Activated CD8-positive, alpha-beta memory T cell treated with anti-CD3 and anti-CD28 coated beads, Interleukin-2, amount 10 ng/mL, durations not matched to agents 7 days and 5 days (primary cell): ENCODE data around the gene MEG3. TPM values are rescaled to one million over a fixed set of nuclear protein-coding genes. Genes with fewer than 3 reads are reported as not detected.

Source experiments
- ATAC-seq: fragments of 150-1000 bp; cut with Tn5 transposase; one replicate; pipeline ENCODE4 v1.10.0; 2021; ENCODE audit warnings: moderate library complexity
- CTCF ChIA-PET: fragments of 350-600 bp; sonication (Branson Sonifier 250); formaldehyde crosslinking; loops from one replicate; lab custom pipeline; 2021; ENCODE audit warnings: antibody characterized with exemption; lab: Charles Lee
- DNase-seq: peaks from one replicate; pipeline ENCODE4 v3.0.0-alpha.2; 2020
- H3K27ac Mint-ChIP-seq: one replicate; pipeline ENCODE4 v1.8.0; 2021; ENCODE audit warnings: mild to moderate bottlenecking, mixed read lengths
- H3K27me3 Mint-ChIP-seq: one replicate; pipeline ENCODE4 v1.8.0; 2021; ENCODE audit warnings: mixed read lengths
- H3K36me3 Mint-ChIP-seq: one replicate; pipeline ENCODE4 v1.8.0; 2021; ENCODE audit warnings: mild to moderate bottlenecking, mixed read lengths
- H3K4me1 Mint-ChIP-seq: one replicate; pipeline ENCODE4 v1.8.0; 2021; ENCODE audit warnings: mixed read lengths
- H3K4me3 Mint-ChIP-seq: one replicate; pipeline ENCODE4 v1.8.0; 2021; ENCODE audit warnings: mild to moderate bottlenecking, moderate library complexity, mixed read lengths
- H3K9me3 Mint-ChIP-seq: one replicate; pipeline ENCODE4 v1.8.0; 2022; ENCODE audit warnings: low read depth, mixed read lengths
- total RNA-seq, 2 experiments: library from RNA; stranded (reverse); gene quantifications; one replicate each; pipeline ENCODE4 v1.2.3, GENCODE V29; 2021

Gene MEG3
- total RNA-seq, 2 experiments from 2014 or later, result not detected

- Mint-ChIP-seq H3K9me3 (no peaks in the 10 kb centered on the region), H3K27me3 (peaks cover 19% of the 10 kb centered on the region), H3K4me3 (no peak overlapping the region), H3K36me3 (no peaks in the 10 kb centered on the region), H3K4me1 (no peaks in the 10 kb centered on the region), H3K27ac (no peak overlapping the region)
- CTCF ChIA-PET, result no interaction called here
- no peak for ATAC-seq
- DNase-seq, result no peak
Measured at GRCh38 chr14:100891051-100891450, 65.1 kb downstream of the MEG3 start.

GRCh38 chr14:100891501-100892445 is 65.9 kb downstream of the MEG3 start:
- no peaks in the 10 kb centered on the region for H3K4me1 Mint-ChIP-seq
- no peak overlapping the region for H3K4me3 Mint-ChIP-seq
- CTCF ChIA-PET, result no interaction called here
- no peak overlapping the region for H3K27ac Mint-ChIP-seq
- no peak for ATAC-seq
- no peak for DNase-seq
- H3K9me3 Mint-ChIP-seq, result no peaks in the 10 kb centered on the region
- H3K36me3 Mint-ChIP-seq, result no peaks in the 10 kb centered on the region
- peaks cover 19% of the 10 kb centered on the region for H3K27me3 Mint-ChIP-seq

DNA sequence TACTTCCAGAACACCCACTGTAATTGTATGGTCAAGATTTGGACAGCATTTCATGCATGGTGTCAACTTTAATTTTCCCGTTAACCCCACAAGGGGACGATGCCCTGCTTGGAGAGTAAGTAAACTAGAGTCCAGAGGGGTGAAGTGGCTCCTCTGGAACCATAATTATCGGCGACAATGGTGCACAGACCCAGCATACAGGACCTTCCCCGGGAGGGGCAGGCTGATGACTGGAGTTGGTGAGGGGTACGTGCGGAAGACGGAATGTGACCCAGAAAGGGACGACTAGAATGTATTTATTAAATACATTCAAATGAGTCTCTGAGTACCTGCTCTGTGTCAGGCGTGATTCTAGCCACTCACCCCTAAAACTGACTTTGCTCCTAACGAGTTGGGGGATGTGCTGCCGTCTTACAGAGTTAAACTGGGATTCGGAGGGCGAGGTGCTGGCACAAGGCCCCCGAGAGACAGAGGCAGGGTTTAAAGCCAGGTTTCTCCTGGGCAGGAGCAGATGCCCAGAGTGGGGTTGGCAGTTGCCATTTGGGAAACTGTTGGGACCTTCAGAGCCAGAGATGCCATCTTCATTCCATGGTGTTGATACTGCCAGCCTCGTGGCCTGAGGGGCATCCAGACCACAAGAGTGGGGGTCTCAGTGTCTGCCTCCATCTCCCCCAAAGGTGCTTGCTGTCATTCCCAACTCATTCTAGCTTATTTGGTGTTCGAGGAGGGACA is 66.7 kb downstream of the MEG3 start:
- no peaks in the 10 kb centered on the region for H3K9me3 Mint-ChIP-seq
- peaks cover 15% of the 10 kb centered on the region for H3K27me3 Mint-ChIP-seq
- no peak for ATAC-seq
- no peaks in the 10 kb centered on the region for H3K4me1 Mint-ChIP-seq
- H3K27ac Mint-ChIP-seq, result no peak overlapping the region
- DNase-seq, result no peak
- no peak overlapping the region for H3K4me3 Mint-ChIP-seq
- H3K36me3 Mint-ChIP-seq, result no peaks in the 10 kb centered on the region
- CTCF ChIA-PET, result no interaction called here

DNA sequence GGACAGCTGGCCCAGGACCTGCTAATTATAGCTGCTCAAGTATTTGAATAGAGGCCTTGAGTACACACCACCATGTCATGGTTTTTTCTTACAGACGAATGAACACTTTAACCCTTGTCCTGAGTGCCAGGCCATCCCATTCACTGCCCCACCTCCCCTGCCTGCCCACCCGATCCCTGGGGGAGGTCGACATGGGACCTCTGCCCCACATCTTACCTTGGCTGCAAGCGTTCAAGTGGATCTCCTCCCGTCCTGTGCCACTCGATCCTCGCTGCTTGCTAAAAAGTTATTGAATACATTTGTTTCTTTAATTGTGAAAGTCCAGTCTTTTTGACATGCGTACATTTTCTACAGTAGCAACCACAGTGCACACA is 67.3 kb downstream of the MEG3 start:
- CTCF ChIA-PET, result no interaction called here

GRCh38 chr14:100893760-100894159 is 67.8 kb downstream of the MEG3 start:
- no peak for ATAC-seq
- CTCF ChIA-PET, result no interaction called here

More for the DNA sequence above, 67.3 kb downstream of the MEG3 start:
- no peaks in the 10 kb centered on the region for H3K9me3 Mint-ChIP-seq
- H3K27ac Mint-ChIP-seq, result no peak overlapping the region
- H3K27me3 Mint-ChIP-seq, result peaks cover 11% of the 10 kb centered on the region
- ATAC-seq (no peak), DNase-seq (no peak)
- H3K4me1 Mint-ChIP-seq, result no peaks in the 10 kb centered on the region
- H3K36me3 Mint-ChIP-seq, result no peaks in the 10 kb centered on the region
- no peak overlapping the region for H3K4me3 Mint-ChIP-seq

GRCh38 chr14:100894416-100894815 is 68.5 kb downstream of the MEG3 start:
- no peak for DNase-seq
- no peaks in the 10 kb centered on the region for H3K36me3 Mint-ChIP-seq

More at GRCh38 chr14:100893760-100894159, 67.8 kb downstream of the MEG3 start:
- Mint-ChIP-seq H3K9me3 (no peaks in the 10 kb centered on the region), H3K27ac (no peak overlapping the region), H3K4me3 (no peak overlapping the region), H3K36me3 (no peaks in the 10 kb centered on the region), H3K27me3 (peaks cover 12% of the 10 kb centered on the region), H3K4me1 (no peaks in the 10 kb centered on the region)
- DNase-seq, result no peak

GRCh38 chr14:100895411-100895810 is 69.5 kb downstream of the MEG3 start:
- Mint-ChIP-seq H3K9me3 (no peaks in the 10 kb centered on the region), H3K36me3 (no peaks in the 10 kb centered on the region), H3K27ac (no peak overlapping the region), H3K4me3 (no peak overlapping the region), H3K4me1 (no peaks in the 10 kb centered on the region), H3K27me3 (peaks cover 21% of the 10 kb centered on the region)
- CTCF ChIA-PET, result no interaction called here
- ATAC-seq (no peak), DNase-seq (peak; percentile 19)

More at GRCh38 chr14:100894416-100894815, 68.5 kb downstream of the MEG3 start:
- H3K27ac Mint-ChIP-seq, result no peak overlapping the region
- H3K9me3 Mint-ChIP-seq, result no peaks in the 10 kb centered on the region
- peaks cover 12% of the 10 kb centered on the region for H3K27me3 Mint-ChIP-seq
- no peak overlapping the region for H3K4me3 Mint-ChIP-seq
- CTCF ChIA-PET, result no interaction called here
- no peaks in the 10 kb centered on the region for H3K4me1 Mint-ChIP-seq
- no peak for ATAC-seq

DNA sequence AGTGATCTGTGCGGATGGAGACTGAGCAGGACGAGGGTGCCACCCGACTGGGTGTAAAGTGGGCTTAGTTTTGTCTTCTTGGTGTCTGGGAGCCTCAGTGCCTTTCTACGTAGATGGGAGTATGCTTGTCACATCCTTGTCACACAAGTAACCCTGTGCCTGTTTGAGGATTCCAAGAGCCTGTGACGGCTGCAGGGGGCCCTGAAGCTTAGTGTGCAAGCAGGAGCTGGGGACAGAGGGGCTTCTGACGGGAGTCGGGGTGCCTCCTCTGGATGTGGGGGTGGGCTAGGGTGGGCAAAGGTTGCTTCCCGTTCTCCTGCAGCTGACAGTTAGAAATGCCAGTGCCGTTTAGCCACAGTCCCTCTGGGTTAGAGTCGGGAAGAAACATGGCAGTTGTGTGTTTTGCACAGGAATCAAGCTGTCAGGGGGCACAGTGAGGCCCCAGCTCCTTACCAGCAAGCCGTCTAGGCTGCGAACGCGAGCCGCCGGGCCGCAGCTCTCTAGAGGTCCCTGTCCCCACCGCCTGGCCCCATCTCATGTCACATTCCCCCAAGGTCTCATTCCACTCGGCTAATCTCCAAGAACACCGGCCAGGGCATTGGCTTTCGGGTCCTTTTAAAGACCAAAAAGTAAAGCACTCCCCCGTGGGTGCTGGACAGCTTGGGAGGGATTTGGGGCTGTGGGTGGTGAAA is 70.6 kb downstream of the MEG3 start:
- no peaks in the 10 kb centered on the region for H3K36me3 Mint-ChIP-seq
- CTCF ChIA-PET, result interaction anchor here (1.4 kb wide), 1 partner anchor 457 kb away, joined by 4 read pairs; no protein-coding TSS in a partner anchor
- no peak overlapping the region for H3K4me3 Mint-ChIP-seq
- DNase-seq, result peak; percentile 28
- H3K9me3 Mint-ChIP-seq, result no peaks in the 10 kb centered on the region
- ATAC-seq, result no peak
- peaks cover 28% of the 10 kb centered on the region for H3K27me3 Mint-ChIP-seq
- H3K27ac Mint-ChIP-seq, result no peak overlapping the region
- no peaks in the 10 kb centered on the region for H3K4me1 Mint-ChIP-seq

GRCh38 chr14:100898465-100898864 is 72.5 kb downstream of the MEG3 start:
- peak; percentile 31 for DNase-seq
- ATAC-seq, result no peak
- Mint-ChIP-seq H3K27me3 (peaks cover 37% of the 10 kb centered on the region), H3K36me3 (no peaks in the 10 kb centered on the region), H3K27ac (no peak overlapping the region), H3K4me1 (no peaks in the 10 kb centered on the region), H3K9me3 (no peaks in the 10 kb centered on the region), H3K4me3 (no peak overlapping the region)
- CTCF ChIA-PET, result no interaction called here

DNA sequence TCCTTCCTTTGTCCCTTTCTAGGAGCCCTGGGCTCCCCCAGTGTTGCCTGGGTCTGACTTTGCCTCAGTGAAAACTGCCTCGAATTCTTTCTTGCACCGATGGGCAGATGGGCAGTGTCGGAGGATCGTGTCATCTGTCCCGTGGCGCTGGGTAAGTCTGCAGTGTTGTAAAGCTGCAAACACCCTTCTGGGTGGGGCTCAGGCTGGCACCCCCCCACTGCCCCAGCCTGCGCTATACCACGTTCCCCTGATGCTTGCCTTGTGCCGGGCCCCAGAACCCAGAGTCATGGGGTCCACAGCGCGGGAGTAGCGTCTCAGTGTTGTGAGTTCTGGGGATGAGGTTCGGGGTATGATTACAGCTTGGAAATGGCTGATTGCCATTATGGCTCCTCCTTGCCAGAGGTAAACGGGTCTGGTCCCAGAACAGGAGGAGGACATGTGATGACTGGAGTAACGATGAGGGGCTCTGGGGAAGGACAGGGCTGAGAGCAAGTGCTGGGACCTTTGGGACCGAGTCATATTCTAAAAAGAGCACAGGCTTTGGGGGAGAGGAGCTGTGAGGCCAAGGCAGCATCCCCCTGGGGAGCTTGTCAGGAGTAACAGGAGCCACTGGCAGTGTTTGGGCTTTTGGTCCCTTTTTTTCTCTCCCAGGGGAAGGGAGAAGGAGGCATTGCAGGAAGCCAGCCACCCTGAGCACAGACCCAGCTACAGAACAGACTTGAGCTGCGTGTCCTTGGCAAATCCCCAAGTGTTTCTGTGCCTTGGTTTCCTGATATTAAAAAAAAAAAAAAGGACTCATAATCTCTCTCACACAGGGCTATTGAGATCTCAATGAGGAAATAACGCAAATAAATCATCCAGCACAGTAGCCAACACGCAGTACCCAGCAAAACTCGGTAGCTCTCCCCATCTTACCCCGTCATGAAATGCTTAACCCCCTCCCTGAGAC is 73.3 kb downstream of the MEG3 start:
- CTCF ChIA-PET, result no interaction called here
- no peak for ATAC-seq
- no peaks in the 10 kb centered on the region for H3K4me1 Mint-ChIP-seq
- no peaks in the 10 kb centered on the region for H3K9me3 Mint-ChIP-seq
- H3K4me3 Mint-ChIP-seq, result no peak overlapping the region
- H3K36me3 Mint-ChIP-seq, result no peaks in the 10 kb centered on the region
- no peak for DNase-seq
- no peak overlapping the region for H3K27ac Mint-ChIP-seq
- peaks cover 43% of the 10 kb centered on the region for H3K27me3 Mint-ChIP-seq

- H3K4me1 Mint-ChIP-seq, result no peaks in the 10 kb centered on the region
- no peak overlapping the region for H3K4me3 Mint-ChIP-seq
- DNase-seq (peak; percentile 37), ATAC-seq (no peak)
- H3K27ac Mint-ChIP-seq, result no peak overlapping the region
- no peaks in the 10 kb centered on the region for H3K9me3 Mint-ChIP-seq
- H3K27me3 Mint-ChIP-seq, result peaks cover 46% of the 10 kb centered on the region
- no peaks in the 10 kb centered on the region for H3K36me3 Mint-ChIP-seq
- CTCF ChIA-PET, result interaction anchor here (2.3 kb wide), 1 partner anchor 48 kb away, joined by 7 read pairs; no protein-coding TSS in a partner anchor
Measured at GRCh38 chr14:100899884-100900771, 74.2 kb downstream of the MEG3 start.
